Fibroblast of lung (primary cell): ENCODE measurements around the gene MFGE8. TPM values are rescaled to one million over a fixed set of nuclear protein-coding genes. Genes with fewer than 3 reads are reported as not detected.

Experiments used
- DNase-seq, 2 donors: peaks; one replicate each; pipeline versions ENCODE4 v3.0.0 to v3.0.0-alpha.2; 2010; ENCODE audit warnings: low read depth in 2 of 2
- H2AFZ ChIP-seq: 2 replicates; pipeline ENCODE4 v1.5.1; 2012; ENCODE audit warnings: low read length, control low read depth, inconsistent platforms
- H3K27ac ChIP-seq: 2 replicates; pipeline ENCODE4 v1.5.1; 2011; ENCODE audit warnings: low read length, control low read depth; ENCODE audit not compliant: insufficient read depth
- H3K27me3 ChIP-seq: 2 replicates; pipeline ENCODE4 v1.5.1; 2011; ENCODE audit warnings: mild to moderate bottlenecking, low read length; ENCODE audit not compliant: control insufficient read depth, insufficient read depth
- H3K36me3 ChIP-seq: 2 replicates; pipeline ENCODE4 v1.5.1; 2011; ENCODE audit warnings: low read length; ENCODE audit not compliant: control insufficient read depth, insufficient read depth
- H3K4me1 ChIP-seq: 2 replicates; pipeline ENCODE4 v1.5.1; 2011; ENCODE audit warnings: low read length; ENCODE audit not compliant: control insufficient read depth, insufficient read depth; ENCODE audit errors: extremely low read depth
- H3K4me2 ChIP-seq: 2 replicates; pipeline ENCODE4 v1.5.1; 2011; ENCODE audit warnings: low read length, control low read depth; ENCODE audit not compliant: insufficient read depth; ENCODE audit errors: extremely low read depth
- H3K4me3 ChIP-seq, 4 experiments: fragments of 200-600 bp in 1 of 4; sonication (generic) in 1 of 4; replicated peaks in 1 of 4; 2 replicates each; pipeline ENCODE4 v1.5.1; 2011 to 2016; ENCODE audit warnings: low read length in 4 of 4, low read depth in 3 of 4, mild to moderate bottlenecking in 3 of 4, control low read depth in 2 of 4, inconsistent platforms in 1 of 4, mixed read lengths in 1 of 4; ENCODE audit not compliant: insufficient read depth in 1 of 4; ENCODE audit errors: control extremely low read depth in 1 of 4
- H3K79me2 ChIP-seq: 2 replicates; pipeline ENCODE4 v1.5.1; 2012; ENCODE audit warnings: mild to moderate bottlenecking, low read length, inconsistent platforms; ENCODE audit not compliant: control insufficient read depth, insufficient read depth
- H3K9ac ChIP-seq: 2 replicates; pipeline ENCODE4 v1.5.1; 2011; ENCODE audit warnings: mild to moderate bottlenecking, low read length, control low read depth; ENCODE audit not compliant: insufficient read depth
- H3K9me3 ChIP-seq: 2 replicates; pipeline ENCODE4 v1.5.1; 2012; ENCODE audit warnings: low read depth, low read length; ENCODE audit not compliant: control insufficient read depth, insufficient read depth
- H4K20me1 ChIP-seq: 2 replicates; pipeline ENCODE4 v1.5.1; 2011; ENCODE audit warnings: low read length; ENCODE audit not compliant: control insufficient read depth, insufficient read depth; ENCODE audit errors: extremely low read depth
- EZH2 ChIP-seq: IDR thresholded peaks from 2 replicates; pipeline ENCODE4 v1.5.1; 2012; ENCODE audit warnings: low read length, control low read depth, mild to moderate bottlenecking; ENCODE audit errors: missing control alignments
- polyA plus RNA-seq, 2 donors: library from polyadenylated mRNA; depleted of rRNA in 1 of 2; stranded (reverse) in 1 of 2; unstranded in 1 of 2; fragments of >200 nt; gene quantifications; 2 replicates each; pipeline ENCODE4 v1.2.1, GENCODE V29; 2011 to 2012; ENCODE audit warnings: missing spikeins in 1 of 2
- total RNA-seq: library from RNA; depleted of rRNA; stranded (reverse); fragments of >200 nt; gene quantifications from 2 replicates; pipeline ENCODE4 v1.2.1, GENCODE V29; 2014
- TF ChIP-seq, protein P1 (sequence below), 2 donors: IDR thresholded peaks in 1 of 2; conservative IDR thresholded peaks in 1 of 2; 1 replicate in 1 of 2; 2 replicates in 1 of 2; pipeline ENCODE4 v1.5.1; 2011 to 2012; ENCODE audit warnings: low read length in 2 of 2, control low read depth in 1 of 2, inconsistent platforms in 1 of 2, low read depth in 1 of 2, mild to moderate bottlenecking in 1 of 2

The MFGE8 gene
- total and polyA plus RNA-seq, 2 donors (not counting 1 experiment from before 2014, with no cell fraction given): 263 to 336 TPM

DNA sequence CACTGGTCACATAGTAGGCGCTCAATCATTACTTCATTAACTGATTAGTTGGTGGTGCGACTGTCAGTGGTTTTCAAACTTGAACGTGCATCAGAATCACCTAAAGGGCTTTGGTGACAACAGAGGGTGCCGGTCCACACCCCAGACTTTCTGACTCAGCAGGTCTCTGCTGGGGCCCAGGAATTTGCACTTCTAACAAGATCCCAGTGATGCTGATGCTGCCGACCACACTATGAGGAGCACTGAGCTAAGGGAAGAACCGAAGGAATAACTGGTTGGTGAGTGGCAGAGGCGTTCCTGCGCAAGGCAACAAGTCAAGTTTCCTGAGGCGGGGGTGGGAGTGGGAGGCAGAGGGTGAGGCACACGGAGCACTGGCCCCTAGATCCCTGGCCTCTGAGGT lies 36.6 kb downstream of the MFGE8 start:
- Histone ChIP-seq H3K4me3 (no peak overlapping the region), H4K20me1 (no peaks in the 10 kb centered on the region), H3K36me3 (peaks cover 1% of the 10 kb centered on the region), H3K9me3 (no peaks in the 10 kb centered on the region), H2AFZ (no peak overlapping the region), H3K27ac (no peak overlapping the region), H3K4me2 (no peak overlapping the region), H3K9ac (no peak overlapping the region), H3K4me1 (no peaks in the 10 kb centered on the region), H3K79me2 (no peaks in the 10 kb centered on the region), H3K27me3 (peaks cover 10% of the 10 kb centered on the region)
- DNase-seq: no peak
- no peak for TF ChIP-seq EZH2
- TF ChIP-seq, protein P1, sequence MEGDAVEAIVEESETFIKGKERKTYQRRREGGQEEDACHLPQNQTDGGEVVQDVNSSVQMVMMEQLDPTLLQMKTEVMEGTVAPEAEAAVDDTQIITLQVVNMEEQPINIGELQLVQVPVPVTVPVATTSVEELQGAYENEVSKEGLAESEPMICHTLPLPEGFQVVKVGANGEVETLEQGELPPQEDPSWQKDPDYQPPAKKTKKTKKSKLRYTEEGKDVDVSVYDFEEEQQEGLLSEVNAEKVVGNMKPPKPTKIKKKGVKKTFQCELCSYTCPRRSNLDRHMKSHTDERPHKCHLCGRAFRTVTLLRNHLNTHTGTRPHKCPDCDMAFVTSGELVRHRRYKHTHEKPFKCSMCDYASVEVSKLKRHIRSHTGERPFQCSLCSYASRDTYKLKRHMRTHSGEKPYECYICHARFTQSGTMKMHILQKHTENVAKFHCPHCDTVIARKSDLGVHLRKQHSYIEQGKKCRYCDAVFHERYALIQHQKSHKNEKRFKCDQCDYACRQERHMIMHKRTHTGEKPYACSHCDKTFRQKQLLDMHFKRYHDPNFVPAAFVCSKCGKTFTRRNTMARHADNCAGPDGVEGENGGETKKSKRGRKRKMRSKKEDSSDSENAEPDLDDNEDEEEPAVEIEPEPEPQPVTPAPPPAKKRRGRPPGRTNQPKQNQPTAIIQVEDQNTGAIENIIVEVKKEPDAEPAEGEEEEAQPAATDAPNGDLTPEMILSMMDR (conservative IDR thresholded peaks at IDR 0.05 in 1 of 2, IDR thresholded peaks at IDR 0.05 in 1 of 2; ENCODE audit: low read depth in 1 of 2, low read length in 2 of 2): no peak

DNA sequence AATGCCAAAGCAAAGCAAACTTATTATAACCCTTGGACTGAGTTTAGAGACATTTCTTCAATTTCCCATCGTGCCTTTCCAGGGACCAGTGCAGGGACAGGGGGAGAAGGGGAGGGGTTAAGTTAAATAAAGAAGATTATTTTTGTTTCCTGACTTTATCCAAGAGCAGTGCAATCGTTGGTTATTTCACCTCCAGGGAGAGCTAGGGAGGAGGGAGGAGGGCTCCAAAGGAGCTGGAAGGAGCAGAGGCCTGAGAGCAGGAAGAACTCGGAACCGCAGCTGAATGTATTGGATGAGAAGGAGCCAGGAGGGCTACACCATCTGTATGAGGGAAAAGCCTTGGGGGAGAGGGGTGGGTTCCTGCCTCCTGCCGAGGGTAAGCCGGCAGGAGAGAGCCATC lies 38.5 kb downstream of the MFGE8 start:
- TF ChIP-seq, protein P1 (conservative IDR thresholded peaks at IDR 0.05 in 1 of 2, IDR thresholded peaks at IDR 0.05 in 1 of 2; ENCODE audit: low read depth in 1 of 2, low read length in 2 of 2): no peak
- TF ChIP-seq EZH2: no peak
- DNase-seq: no peak
- no peaks in the 10 kb centered on the region for H3K79me2 ChIP-seq
- no peak overlapping the region for H3K4me3 ChIP-seq
- no peak overlapping the region for H3K9ac ChIP-seq
- no peak overlapping the region for H3K4me2 ChIP-seq
- no peaks in the 10 kb centered on the region for H4K20me1 ChIP-seq
- no peak overlapping the region for H2AFZ ChIP-seq
- H3K4me1 ChIP-seq: no peaks in the 10 kb centered on the region
- no peaks in the 10 kb centered on the region for H3K36me3 ChIP-seq
- no peak overlapping the region for H3K27ac ChIP-seq
- peaks cover 18% of the 10 kb centered on the region for H3K27me3 ChIP-seq
- H3K9me3 ChIP-seq: no peaks in the 10 kb centered on the region

DNA sequence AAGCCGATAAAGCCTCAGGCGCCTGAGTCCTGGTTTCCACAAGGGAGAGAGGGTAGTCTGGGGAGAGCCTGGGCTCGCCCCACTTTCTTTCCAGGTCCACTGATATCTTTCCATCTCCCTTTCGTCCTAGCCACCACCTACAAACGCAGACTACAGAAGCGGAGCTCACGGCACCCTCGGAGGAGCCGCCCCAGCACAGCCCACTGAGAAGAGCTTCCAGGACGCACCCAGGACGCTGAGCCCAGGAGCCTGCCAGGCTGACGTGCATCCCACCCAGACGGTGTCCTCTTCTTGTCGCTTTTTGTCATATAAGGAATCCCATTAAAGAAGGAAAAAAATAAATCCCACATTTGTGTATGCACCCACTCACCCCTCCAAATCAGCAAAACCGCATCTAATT lies 38.9 kb downstream of the MFGE8 start:
- Histone ChIP-seq H3K27ac (no peak overlapping the region), H3K4me2 (no peak overlapping the region), H3K9me3 (no peaks in the 10 kb centered on the region), H4K20me1 (no peaks in the 10 kb centered on the region), H3K27me3 (peaks cover 19% of the 10 kb centered on the region), H3K36me3 (no peaks in the 10 kb centered on the region), H3K4me3 (no peak overlapping the region), H3K4me1 (no peaks in the 10 kb centered on the region), H3K9ac (no peak overlapping the region), H3K79me2 (no peaks in the 10 kb centered on the region), H2AFZ (no peak overlapping the region)
- no peak for TF ChIP-seq EZH2
- TF ChIP-seq, protein P1 (conservative IDR thresholded peaks at IDR 0.05 in 1 of 2, IDR thresholded peaks at IDR 0.05 in 1 of 2; ENCODE audit: low read depth in 1 of 2, low read length in 2 of 2): no peak
- no peak for DNase-seq
